ENCODE results near the gene NCOA3. TPM values are rescaled to one million over a fixed set of nuclear protein-coding genes. Genes with fewer than 3 reads are reported as not detected.

Gene NCOA3
- polyA plus RNA-seq, 3 donors = 13.5 to 21.8 (median 21.3) TPM

- Histone ChIP-seq H3K4me1 (ENCODE audit: control insufficient read depth in 1 of 2, insufficient read depth in 2 of 2, low read length in 2 of 2) (peaks cover 9 to 15% of the 10 kb centered on the region in 2 donors), H4K20me1 (ENCODE audit: insufficient read depth, low read length) (peaks cover 98% of the 10 kb centered on the region), H3K79me2 (ENCODE audit: insufficient read depth, low read length) (peaks cover 97% of the 10 kb centered on the region), H3K4me3 (replicated peaks in 1 of 3; ENCODE audit: low read depth in 2 of 3, low read length in 3 of 3) (no peak overlapping the region), H2AFZ (ENCODE audit: insufficient read depth, low read depth, low read length, poor library complexity, severe bottlenecking) (no peak overlapping the region), H3K9ac (ENCODE audit: insufficient read depth, low read length, poor library complexity, severe bottlenecking) (no peak overlapping the region), H3K27me3 (ENCODE audit: control insufficient read depth in 2 of 2, insufficient read depth in 2 of 2, low read length in 2 of 2) (no peaks in the 10 kb centered on the region), H3K4me2 (replicated peaks; ENCODE audit: extremely low read depth, low read length, poor library complexity, severe bottlenecking) (no peak overlapping the region), H3K27ac (ENCODE audit: low read depth in 1 of 2, low read length in 2 of 2) (peak overlapping the region in 1 of 2 donors; percentile 43), H3K36me3 (replicated peaks in 1 of 2; ENCODE audit: control insufficient read depth in 1 of 2, insufficient read depth in 2 of 2, low read length in 2 of 2) (no peaks in the 10 kb centered on the region), H3K9me3 (replicated peaks in 1 of 2; ENCODE audit: control insufficient read depth in 1 of 2, insufficient read depth in 1 of 2, low read length in 2 of 2) (no peaks in the 10 kb centered on the region)
- Mint-ChIP-seq H3K9me3 (peaks cover 0 to 1% (median 0%) of the 10 kb centered on the region in 7 donors), H3K27me3 (ENCODE audit: low read depth in 3 of 3) (peaks cover 0 to 2% (median 0%) of the 10 kb centered on the region in 3 donors), H3K4me3 (no peak overlapping the region), H3K27ac (peak overlapping the region; percentile 55 to 91 (median 79)), H3K36me3 (peaks cover 10 to 35% of the 10 kb centered on the region in 2 donors), H3K4me1 (peaks cover 23% of the 10 kb centered on the region)
- intact Hi-C loops (cut with micrococcal nuclease) = no loop called here
- DNase-seq = peak; percentile 72 to 82 (median 78)
- no peak for TF ChIP-seq CTCF (IDR thresholded peaks at IDR 0.05)
- WGBS (ENCODE audit: insufficient coverage) = no CpG with 5 or more reads among the region's 5 CpGs
Measured at GRCh38 chr20:47540443-47541354, 39.0 kb downstream of the NCOA3 start.

GRCh38 chr20:47541355-47541922 is 39.8 kb downstream of the NCOA3 start:
- WGBS (ENCODE audit: insufficient coverage) = no CpG with 5 or more reads among the region's 3 CpGs
- DNase-seq = no peak
- no peak for TF ChIP-seq CTCF (IDR thresholded peaks at IDR 0.05)
- peaks cover 14 to 35% of the 10 kb centered on the region in 2 donors for H3K36me3 Mint-ChIP-seq
- Histone ChIP-seq H3K9me3 (replicated peaks in 1 of 2; ENCODE audit: control insufficient read depth in 1 of 2, insufficient read depth in 1 of 2, low read length in 2 of 2) (no peaks in the 10 kb centered on the region), H2AFZ (ENCODE audit: insufficient read depth, low read depth, low read length, poor library complexity, severe bottlenecking) (no peak overlapping the region), H3K36me3 (replicated peaks in 1 of 2; ENCODE audit: control insufficient read depth in 1 of 2, insufficient read depth in 2 of 2, low read length in 2 of 2) (no peaks in the 10 kb centered on the region), H3K9ac (ENCODE audit: insufficient read depth, low read length, poor library complexity, severe bottlenecking) (no peak overlapping the region), H3K4me2 (replicated peaks; ENCODE audit: extremely low read depth, low read length, poor library complexity, severe bottlenecking) (no peak overlapping the region), H3K79me2 (ENCODE audit: insufficient read depth, low read length) (peaks cover 97% of the 10 kb centered on the region), H3K4me1 (ENCODE audit: control insufficient read depth in 1 of 2, insufficient read depth in 2 of 2, low read length in 2 of 2) (peaks cover 9 to 15% of the 10 kb centered on the region in 2 donors), H3K27me3 (ENCODE audit: control insufficient read depth in 2 of 2, insufficient read depth in 2 of 2, low read length in 2 of 2) (no peaks in the 10 kb centered on the region), H3K4me3 (replicated peaks in 1 of 3; ENCODE audit: low read depth in 2 of 3, low read length in 3 of 3) (no peak overlapping the region), H3K27ac (ENCODE audit: low read depth in 1 of 2, low read length in 2 of 2) (no peak overlapping the region), H4K20me1 (ENCODE audit: insufficient read depth, low read length) (peaks cover 98% of the 10 kb centered on the region)
- H3K27ac Mint-ChIP-seq = peak overlapping the region in 5 of 7 donors; percentile 50 to 90 (median 77)
- no peaks in the 10 kb centered on the region for H3K9me3 Mint-ChIP-seq
- H3K4me3 Mint-ChIP-seq = no peak overlapping the region
- intact Hi-C loops (cut with micrococcal nuclease) = no loop called here
- peaks cover 23% of the 10 kb centered on the region for H3K4me1 Mint-ChIP-seq
- H3K27me3 Mint-ChIP-seq (ENCODE audit: low read depth in 3 of 3) = peaks cover 0 to 2% (median 0%) of the 10 kb centered on the region in 3 donors

All from CD14-positive monocyte (primary cell).